Measurements from ENCODE around the gene NXPH3. TPM values are rescaled to one million over a fixed set of nuclear protein-coding genes. Genes with fewer than 3 reads are reported as not detected.

The NXPH3 gene
- total and polyA plus RNA-seq, 2 of the 13 experiments (the other 11 are each of a cell fraction or from before 2014, with no cell fraction given) = 0.04 to 0.58 TPM

- no peak for DNase-seq (ENCODE audit: low spot score)
- ATAC-seq = no peak
- Histone ChIP-seq H3K9ac (ENCODE audit: insufficient read depth, low read depth, low read length) (no peak overlapping the region), H3K27ac (ENCODE audit: extremely low read length, insufficient read depth, low read length) (no peak overlapping the region), H3K36me3 (replicated peaks in 1 of 2; ENCODE audit: control insufficient read depth in 1 of 2, insufficient read depth in 2 of 2, low read length in 2 of 2) (peaks cover 18 to 65% of the 10 kb centered on the region in 2 experiments), H4K20me1 (ENCODE audit: insufficient read depth, low read length) (no peaks in the 10 kb centered on the region), H3K4me1 (ENCODE audit: insufficient read depth, low read length) (peaks cover 18% of the 10 kb centered on the region), H3K27me3 (ENCODE audit: control insufficient read depth in 1 of 2, insufficient read depth in 2 of 2, low read length in 2 of 2) (no peaks in the 10 kb centered on the region), H3K4me3 (replicated peaks in 1 of 3; ENCODE audit: insufficient read depth in 1 of 3, low read depth in 2 of 3, low read length in 3 of 3) (no peak overlapping the region), H3K4me2 (ENCODE audit: low read depth, low read length) (no peak overlapping the region), H3K9me3 (ENCODE audit: low read length) (no peaks in the 10 kb centered on the region), H3K79me2 (ENCODE audit: insufficient read depth, low read length) (no peaks in the 10 kb centered on the region), H2AFZ (ENCODE audit: low read length) (no peak overlapping the region)
- POLR2A ChIA-PET = no interaction called here
- no TSS peak for BruUV-seq (replicated peaks)
- WGBS (ENCODE audit: low lambda C conversion rate) = 100% methylated on average over 1 of the region's 1 CpG
- in situ Hi-C loops (cut with HindIII; ENCODE audit: extremely low pct_ligation_motif_present, low pct_unique_long_range_greater_than_20kb) (no loop called here), intact Hi-C loops (cut with micrococcal nuclease; ENCODE audit: unreplicated experiment) (no loop called here)
- CTCF ChIA-PET (ENCODE audit: low intra/inter-chr PET ratio, low total read pairs) = no interaction called here
- TF ChIP-seq, protein P1, sequence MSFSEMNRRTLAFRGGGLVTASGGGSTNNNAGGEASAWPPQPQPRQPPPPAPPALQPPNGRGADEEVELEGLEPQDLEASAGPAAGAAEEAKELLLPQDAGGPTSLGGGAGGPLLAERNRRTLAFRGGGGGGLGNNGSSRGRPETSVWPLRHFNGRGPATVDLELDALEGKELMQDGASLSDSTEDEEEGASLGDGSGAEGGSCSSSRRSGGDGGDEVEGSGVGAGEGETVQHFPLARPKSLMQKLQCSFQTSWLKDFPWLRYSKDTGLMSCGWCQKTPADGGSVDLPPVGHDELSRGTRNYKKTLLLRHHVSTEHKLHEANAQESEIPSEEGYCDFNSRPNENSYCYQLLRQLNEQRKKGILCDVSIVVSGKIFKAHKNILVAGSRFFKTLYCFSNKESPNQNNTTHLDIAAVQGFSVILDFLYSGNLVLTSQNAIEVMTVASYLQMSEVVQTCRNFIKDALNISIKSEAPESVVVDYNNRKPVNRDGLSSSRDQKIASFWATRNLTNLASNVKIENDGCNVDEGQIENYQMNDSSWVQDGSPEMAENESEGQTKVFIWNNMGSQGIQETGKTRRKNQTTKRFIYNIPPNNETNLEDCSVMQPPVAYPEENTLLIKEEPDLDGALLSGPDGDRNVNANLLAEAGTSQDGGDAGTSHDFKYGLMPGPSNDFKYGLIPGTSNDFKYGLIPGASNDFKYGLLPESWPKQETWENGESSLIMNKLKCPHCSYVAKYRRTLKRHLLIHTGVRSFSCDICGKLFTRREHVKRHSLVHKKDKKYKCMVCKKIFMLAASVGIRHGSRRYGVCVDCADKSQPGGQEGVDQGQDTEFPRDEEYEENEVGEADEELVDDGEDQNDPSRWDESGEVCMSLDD (CRISPR knock-in tag; IDR thresholded peaks at IDR 0.05; ENCODE audit: borderline replicate concordance) = no peak
- TF ChIP-seq IKZF4 (CRISPR knock-in tag; IDR thresholded peaks at IDR 0.05; ENCODE audit: borderline replicate concordance, low read depth, not compliant biosample characterization) (no peak), RARA (CRISPR knock-in tag; IDR thresholded peaks at IDR 0.05) (no peak), THYN1 (CRISPR knock-in tag; IDR thresholded peaks at IDR 0.05; ENCODE audit: borderline replicate concordance, low read depth) (no peak), MEIS1 (CRISPR knock-in tag; IDR thresholded peaks at IDR 0.05; ENCODE audit: borderline replicate concordance) (no peak), EZH2 (conservative IDR thresholded peaks at IDR 0.05; ENCODE audit: low read depth, low read length) (no peak), SP1 (IDR thresholded peaks at IDR 0.05) (no peak), SP1 (CRISPR knock-in tag; IDR thresholded peaks at IDR 0.05) (no peak), POLR2AphosphoS5 (IDR thresholded peaks at IDR 0.05; ENCODE audit: low read depth, low read length) (no peak), NR3C1 (CRISPR knock-in tag; IDR thresholded peaks at IDR 0.05) (no peak), TBL1XR1 (IDR thresholded peaks at IDR 0.05; ENCODE audit: borderline replicate concordance, low read length, partially characterized antibody) (no peak), ZNF12 (CRISPR knock-in tag; IDR thresholded peaks at IDR 0.05) (no peak), MYC (CRISPR knock-in tag; IDR thresholded peaks at IDR 0.05; ENCODE audit: borderline replicate concordance) (no peak), ZBTB1 (CRISPR knock-in tag; IDR thresholded peaks at IDR 0.05; ENCODE audit: borderline replicate concordance) (no peak), ZNF614 (CRISPR knock-in tag; IDR thresholded peaks at IDR 0.05; ENCODE audit: borderline replicate concordance) (no peak)
- TF ChIP-seq, protein P2, sequence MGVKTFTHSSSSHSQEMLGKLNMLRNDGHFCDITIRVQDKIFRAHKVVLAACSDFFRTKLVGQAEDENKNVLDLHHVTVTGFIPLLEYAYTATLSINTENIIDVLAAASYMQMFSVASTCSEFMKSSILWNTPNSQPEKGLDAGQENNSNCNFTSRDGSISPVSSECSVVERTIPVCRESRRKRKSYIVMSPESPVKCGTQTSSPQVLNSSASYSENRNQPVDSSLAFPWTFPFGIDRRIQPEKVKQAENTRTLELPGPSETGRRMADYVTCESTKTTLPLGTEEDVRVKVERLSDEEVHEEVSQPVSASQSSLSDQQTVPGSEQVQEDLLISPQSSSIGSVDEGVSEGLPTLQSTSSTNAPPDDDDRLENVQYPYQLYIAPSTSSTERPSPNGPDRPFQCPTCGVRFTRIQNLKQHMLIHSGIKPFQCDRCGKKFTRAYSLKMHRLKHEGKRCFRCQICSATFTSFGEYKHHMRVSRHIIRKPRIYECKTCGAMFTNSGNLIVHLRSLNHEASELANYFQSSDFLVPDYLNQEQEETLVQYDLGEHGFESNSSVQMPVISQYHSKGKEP (CRISPR knock-in tag; IDR thresholded peaks at IDR 0.05) = no peak
- TF ChIP-seq, protein P3, sequence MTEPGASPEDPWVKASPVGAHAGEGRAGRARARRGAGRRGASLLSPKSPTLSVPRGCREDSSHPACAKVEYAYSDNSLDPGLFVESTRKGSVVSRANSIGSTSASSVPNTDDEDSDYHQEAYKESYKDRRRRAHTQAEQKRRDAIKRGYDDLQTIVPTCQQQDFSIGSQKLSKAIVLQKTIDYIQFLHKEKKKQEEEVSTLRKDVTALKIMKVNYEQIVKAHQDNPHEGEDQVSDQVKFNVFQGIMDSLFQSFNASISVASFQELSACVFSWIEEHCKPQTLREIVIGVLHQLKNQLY (CRISPR knock-in tag; IDR thresholded peaks at IDR 0.05) = no peak
- TF ChIP-seq, protein P4, sequence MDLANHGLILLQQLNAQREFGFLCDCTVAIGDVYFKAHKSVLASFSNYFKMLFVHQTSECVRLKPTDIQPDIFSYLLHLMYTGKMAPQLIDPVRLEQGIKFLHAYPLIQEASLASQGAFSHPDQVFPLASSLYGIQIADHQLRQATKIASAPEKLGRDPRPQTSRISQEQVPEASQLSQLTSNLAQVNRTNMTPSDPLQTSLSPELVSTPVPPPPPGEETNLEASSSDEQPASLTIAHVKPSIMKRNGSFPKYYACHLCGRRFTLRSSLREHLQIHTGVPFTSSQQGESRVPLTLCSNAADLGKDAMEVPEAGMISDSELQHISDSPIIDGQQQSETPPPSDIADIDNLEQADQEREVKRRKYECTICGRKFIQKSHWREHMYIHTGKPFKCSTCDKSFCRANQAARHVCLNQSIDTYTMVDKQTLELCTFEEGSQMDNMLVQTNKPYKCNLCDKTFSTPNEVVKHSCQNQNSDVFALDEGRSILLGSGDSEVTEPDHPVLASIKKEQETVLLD (CRISPR knock-in tag; IDR thresholded peaks at IDR 0.05; ENCODE audit: low read depth) = no peak
- no peak for FAIRE-seq
Measured at GRCh38 chr17:49613182-49613800, 37.6 kb downstream of the NXPH3 start.

Data from HepG2 (cell line).